NCI-H187 treated with DMSO at 0.1 percent for 48 hours (cell line): ENCODE results near the gene ITGAE.
"Not testable (repeated sequence)": the region's sequence is repeated elsewhere in the genome, so short reads cannot be mapped to it uniquely, and the experiment has no call there.

ENCODE experiments used
- DNase-seq: peaks from one replicate; lab custom pipeline; 2025; lab: John Stamatoyannopoulos, UW

ITGAE gene

GRCh38 chr17:3729881-3730280 is 71.1 kb downstream of the ITGAE start:
- DNase-seq, result no peak

GRCh38 chr17:3728099-3728498 is 72.9 kb downstream of the ITGAE start:
- DNase-seq, result not testable (repeated sequence)

DNA sequence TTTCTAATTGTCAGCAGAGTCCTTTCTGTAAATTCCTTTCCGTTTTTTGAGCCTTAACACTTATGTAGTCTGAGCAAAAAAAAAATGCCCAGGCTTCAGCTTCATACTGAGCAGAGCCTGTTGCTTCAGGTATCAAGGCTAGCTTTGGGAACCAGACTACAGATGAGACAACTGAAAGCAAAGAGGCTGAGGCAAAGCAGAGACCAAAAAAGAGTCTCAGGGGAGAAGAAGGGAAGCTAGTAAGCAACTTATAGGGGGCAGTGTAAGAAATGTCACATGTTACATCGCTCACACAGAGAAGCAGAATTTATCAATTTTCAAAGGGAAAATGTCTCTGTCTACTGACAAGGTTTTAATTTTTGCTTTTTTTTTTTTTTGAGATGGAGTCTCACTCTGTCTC is 73.9 kb downstream of the ITGAE start:
- DNase-seq, result no peak

GRCh38 chr17:3724378-3725077 is 76.5 kb downstream of the ITGAE start:
- no peak for DNase-seq

DNA sequence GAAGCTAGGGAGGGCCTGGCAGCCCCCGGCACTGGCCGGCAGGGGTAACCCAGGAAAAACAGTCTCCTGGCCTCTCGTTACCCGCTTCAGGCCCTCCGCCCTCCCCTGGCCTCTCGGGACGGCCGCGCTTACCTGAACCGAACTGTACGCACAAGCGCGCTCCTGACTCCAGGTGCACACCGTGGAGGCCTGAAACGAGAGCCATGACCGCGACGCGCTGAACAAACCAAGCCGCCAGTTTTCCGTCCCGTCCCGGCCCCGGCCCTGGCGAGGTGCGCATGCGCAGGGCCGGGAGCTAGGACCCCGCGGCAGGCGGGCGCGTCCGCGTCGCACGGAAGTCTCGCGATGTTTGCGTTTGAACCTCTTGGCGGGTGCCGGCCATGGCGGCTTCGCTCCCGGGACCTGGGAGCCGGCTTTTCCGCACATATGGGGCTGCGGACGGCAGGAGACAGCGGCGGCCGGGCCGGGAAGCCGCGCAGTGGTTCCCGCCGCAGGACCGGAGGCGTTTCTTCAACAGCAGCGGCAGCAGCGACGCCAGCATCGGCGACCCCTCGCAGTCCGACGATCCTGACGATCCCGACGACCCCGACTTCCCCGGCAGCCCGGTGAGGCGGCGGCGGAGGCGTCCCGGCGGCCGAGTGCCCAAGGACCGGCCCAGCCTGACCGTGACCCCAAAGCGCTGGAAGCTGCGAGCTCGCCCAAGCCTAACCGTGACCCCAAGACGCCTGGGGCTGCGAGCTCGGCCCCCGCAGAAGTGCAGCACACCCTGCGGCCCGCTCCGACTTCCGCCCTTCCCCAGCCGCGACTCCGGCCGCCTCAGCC is 77.2 kb downstream of the ITGAE start, which contains the start of gene HASPIN:
HASPIN (plus strand) TSS at position 348 of the 822 bp plus-strand sequence; CDS start at position 381, 33 bp downstream.
- peak; percentile 11 for DNase-seq

GRCh38 chr17:3723188-3723555 is 77.8 kb downstream of the ITGAE start:
- no peak for DNase-seq

DNA sequence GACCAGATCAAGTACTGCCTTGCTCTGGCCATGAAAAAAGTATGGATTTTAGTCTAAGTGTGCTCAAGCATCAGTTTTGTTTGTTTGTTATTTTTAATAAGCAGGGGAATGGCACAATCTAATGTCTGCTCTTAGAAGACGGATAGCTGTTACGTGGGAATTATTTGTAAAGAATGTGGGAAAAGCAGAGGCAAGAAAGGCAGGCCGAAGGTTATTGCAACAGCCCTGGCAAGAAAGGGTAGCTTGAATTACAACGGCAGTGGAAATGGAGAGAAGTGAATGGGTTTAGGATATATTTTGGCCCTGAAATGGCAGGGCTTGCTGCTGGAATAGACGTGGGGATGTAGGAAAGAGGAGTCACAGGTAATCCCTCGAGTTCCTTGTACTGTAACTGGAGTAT is 78.3 kb downstream of the ITGAE start:
- DNase-seq, result no peak

DNA sequence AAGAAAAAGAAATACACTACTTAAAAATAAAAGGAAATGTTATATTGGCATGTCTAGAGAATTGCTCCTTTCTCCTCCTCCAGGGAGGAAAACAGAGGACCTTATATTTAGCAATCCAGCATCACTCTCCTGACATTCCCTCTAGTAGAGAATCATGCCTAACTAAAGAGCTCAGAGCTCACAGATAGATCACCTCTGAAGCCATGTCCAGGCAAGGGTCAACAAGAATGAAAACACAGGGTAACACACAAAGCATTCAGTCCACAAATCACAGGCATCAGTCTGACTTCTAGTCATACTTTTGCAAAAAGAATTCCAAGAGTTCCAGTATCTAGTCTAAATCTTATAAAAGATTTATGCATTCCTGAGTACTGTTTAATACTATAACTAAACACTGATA is 81.7 kb downstream of the ITGAE start:
- no peak for DNase-seq

DNA sequence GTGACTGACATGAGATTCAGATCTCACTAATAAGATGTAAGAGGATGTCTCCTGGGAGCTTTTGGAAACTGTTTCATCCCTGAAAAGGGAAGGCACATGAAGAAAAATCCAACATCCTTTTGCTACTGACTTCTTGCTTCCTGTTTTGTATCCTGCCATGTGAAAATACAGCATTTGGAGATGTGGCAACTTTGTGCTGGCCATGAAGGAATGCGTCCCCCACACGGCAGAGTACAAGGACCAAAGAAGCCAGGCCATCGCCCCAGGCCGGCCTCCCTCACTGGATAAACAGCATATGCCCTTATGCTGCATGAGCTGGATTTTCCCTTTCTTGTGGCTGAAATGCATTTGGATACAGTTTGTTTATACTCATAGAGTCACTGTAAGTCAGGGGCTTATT is 82.8 kb downstream of the ITGAE start:
- no peak for DNase-seq

- DNase-seq, result no peak
These were observed 85.7 kb downstream of the ITGAE start for GRCh38 chr17:3715296-3715695.

DNA sequence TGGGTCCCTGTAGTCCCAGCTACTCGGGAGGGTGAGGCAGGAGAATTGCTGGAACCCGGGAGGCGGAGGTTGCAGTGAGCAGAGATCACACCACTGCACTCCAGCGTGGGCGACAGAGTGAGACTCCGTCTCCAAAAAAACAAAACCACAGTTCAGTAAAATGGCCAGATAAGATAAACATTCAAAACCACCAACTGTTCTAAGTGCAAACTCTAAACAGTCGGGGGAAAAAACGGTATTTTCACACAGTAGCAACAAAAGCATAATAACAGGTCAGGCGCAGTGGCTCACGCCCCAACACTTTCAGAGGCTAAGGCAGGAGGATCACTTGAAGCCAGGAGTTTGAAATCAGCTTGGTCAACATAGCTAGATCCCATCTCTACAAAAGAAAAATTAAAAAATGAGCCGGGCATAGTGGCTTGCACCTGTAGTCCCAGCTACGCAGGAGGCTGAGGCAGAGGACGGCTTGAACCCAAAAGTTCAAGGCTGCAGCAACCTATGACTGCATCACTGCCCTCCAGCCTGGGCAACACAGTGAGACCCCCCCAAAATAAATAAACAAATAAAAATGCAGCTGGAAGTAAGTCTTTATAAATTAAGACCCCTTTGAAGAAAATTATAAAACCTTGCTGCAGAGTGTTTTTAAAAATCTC is 88.1 kb downstream of the ITGAE start:
- DNase-seq, result no peak

GRCh38 chr17:3710951-3711383 is 90.0 kb downstream of the ITGAE start:
- no peak for DNase-seq

DNA sequence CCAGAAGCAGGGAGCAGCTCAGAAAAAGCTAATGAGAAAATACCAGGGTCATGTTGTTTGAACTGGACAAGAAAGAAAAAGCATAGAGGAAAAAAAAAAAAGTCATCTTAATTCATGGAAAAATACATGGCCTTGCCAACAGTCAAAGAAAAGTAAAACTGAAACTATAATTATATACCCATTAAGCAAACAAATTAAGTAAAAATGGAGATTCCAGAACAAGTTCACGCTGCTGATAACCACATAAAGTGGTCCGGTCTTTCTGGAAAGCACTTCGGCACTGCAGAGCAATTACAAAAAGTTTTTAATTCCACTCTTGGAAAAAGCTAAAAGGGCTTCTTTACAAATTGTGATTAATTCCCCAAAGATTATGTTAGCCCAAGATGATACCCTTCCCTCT is 92.6 kb downstream of the ITGAE start:
- DNase-seq, result no peak

DNA sequence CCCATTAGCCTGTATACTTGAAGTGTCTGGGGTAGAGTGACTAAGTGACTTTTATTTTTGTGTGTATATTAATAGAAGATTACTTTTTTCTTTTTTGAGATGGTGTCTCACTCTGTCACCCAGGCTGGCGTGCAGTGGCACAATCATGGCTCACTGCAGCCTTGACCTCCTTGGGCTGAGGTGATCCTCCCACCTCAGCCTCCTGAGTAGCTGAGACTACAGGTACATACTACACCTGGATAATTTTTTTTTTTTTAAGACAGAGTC is 95.3 kb downstream of the ITGAE start:
- not testable (repeated sequence) for DNase-seq

DNA sequence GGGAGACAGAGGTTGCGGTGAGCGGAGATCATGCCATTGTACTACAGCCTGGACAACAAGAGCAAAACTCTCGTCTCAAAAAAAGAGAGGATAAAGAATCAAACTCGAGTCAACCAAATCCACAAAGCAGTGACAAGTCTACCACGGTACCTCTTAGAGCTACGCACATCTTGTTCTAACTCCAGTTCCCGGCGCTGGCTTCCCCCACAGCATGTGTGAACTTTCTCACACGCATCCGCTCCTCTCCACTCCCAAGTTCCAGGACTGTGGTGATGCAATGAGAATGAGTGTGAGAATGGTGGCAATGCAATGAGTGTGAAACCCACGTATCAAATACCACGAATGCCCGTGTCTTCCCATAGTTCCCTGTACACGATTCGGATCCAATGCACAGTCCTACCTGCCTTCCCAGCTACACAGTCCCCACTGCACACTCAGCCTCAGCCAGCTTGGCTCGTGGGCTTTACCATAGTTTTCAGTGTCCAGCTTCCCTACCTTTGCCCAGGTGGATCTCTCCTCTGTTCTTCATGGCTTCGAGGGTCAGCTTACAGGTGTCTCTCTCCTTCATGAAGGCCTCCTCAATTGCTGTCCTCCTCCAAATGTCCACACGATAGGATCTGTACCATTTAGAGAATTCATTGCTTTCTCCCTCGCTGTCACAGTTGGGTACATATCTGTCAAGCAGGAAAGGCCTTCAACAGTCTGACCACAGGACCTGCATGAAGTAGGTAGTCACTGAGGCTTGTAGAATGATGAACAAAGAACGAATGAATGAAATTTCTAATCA is 95.9 kb downstream of the ITGAE start:
- DNase-seq, result no peak

- not testable (repeated sequence) for DNase-seq
These were observed 98.9 kb downstream of the ITGAE start for GRCh38 chr17:3702041-3702539.

- no peak for DNase-seq
These were observed 101.0 kb downstream of the ITGAE start for GRCh38 chr17:3699951-3700350.

- DNase-seq, result no peak
These were observed 102.8 kb downstream of the ITGAE start for GRCh38 chr17:3698139-3698538.

- no peak for DNase-seq
These were observed 103.9 kb downstream of the ITGAE start for GRCh38 chr17:3697103-3697476.

- DNase-seq, result no peak
These were observed 105.1 kb downstream of the ITGAE start, which contains the start of gene P2RX5 for GRCh38 chr17:3695723-3696411. Gene P2RX5, minus strand, starts transcription at chr17:3696155. Its CDS starts 150 bp downstream, at chr17:3696005.

DNA sequence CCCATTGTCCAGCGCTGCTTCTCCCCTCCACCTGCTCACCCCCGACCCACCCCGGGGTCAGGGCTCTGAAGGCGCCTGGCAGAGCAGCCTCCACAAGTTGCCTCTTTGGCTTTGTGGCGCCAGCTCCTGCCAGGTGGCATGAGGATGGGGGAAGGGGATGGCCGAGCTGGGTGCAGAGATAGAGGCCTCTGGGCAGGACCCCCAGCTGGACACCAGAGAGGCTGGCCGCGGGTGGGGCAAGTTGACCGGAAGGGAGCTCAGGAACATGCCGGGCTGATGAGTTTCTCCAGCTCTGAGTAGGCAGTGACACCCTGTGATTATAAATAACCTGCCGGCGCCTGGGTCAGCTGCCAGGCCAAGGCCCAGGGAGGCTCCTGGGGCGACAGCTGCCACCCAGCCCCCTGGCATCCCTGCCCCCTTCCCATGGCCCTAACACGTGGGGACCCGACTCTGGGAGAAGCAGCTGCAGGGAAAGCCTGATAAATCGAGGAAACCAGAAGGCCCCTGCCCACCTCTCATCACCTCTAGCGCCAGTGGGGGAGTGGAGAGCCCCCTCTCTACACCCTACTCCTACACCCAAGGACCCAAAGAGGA is 105.8 kb downstream of the ITGAE start:
- DNase-seq, result no peak
